Tibial nerve (tissue), 4 donors: ENCODE results near the gene ZBTB7C.

Experiments used
- CTCF ChIP-seq, 5 experiments: fragments of 200-600 bp in 3 of 5; fragments of 450-650 bp in 2 of 5; sonication (generic) in 3 of 5; IDR thresholded peaks; one replicate each; pipeline ENCODE4 v1.5.1; 2016 to 2019; ENCODE audit warnings: antibody characterized with exemption in 5 of 5, mild to moderate bottlenecking in 3 of 5, moderate library complexity in 2 of 5
- EP300 ChIP-seq, 2 donors: sonication (generic); formaldehyde crosslinking; IDR thresholded peaks; one replicate each; pipeline ENCODE4 v1.6.1; 2017; ENCODE audit warnings: antibody characterized with exemption in 2 of 2, mild to moderate bottlenecking in 1 of 2
- POLR2A ChIP-seq, 2 donors: fragments of 450-650 bp; IDR thresholded peaks; one replicate each; pipeline ENCODE4 v1.6.1; 2017; ENCODE audit warnings: antibody characterized with exemption in 2 of 2, mild to moderate bottlenecking in 2 of 2, moderate library complexity in 2 of 2

DNA sequence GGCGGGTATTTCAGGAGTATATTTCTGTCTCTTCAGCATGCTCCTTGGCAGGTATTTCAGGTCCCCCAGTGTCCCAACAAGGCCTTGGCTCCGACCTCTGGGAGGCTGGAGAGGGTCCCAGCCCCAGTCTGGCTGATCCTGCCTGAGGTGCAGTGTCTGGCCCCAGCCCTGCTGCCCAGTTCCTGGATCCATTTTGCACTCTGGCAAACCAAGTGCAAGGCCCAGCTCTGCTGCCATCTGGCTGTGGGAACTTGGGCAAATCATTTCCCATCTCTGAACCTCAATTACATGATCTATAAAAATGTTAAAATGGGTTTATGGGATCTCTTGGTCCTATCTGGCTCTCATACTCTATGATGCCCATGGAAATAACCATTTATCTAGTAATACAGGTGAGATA is 63.6 kb downstream of the ZBTB7C start:
- peak in 1 of 5 experiments; percentile 14 for TF ChIP-seq CTCF (IDR thresholded peaks at IDR 0.05)
- no peak for TF ChIP-seq POLR2A (IDR thresholded peaks at IDR 0.05)
- TF ChIP-seq EP300 (IDR thresholded peaks at IDR 0.05) = no peak
